Right atrium auricular region (tissue), 2 donors: ENCODE measurements around the gene RBP3. TPM values are rescaled to one million over a fixed set of nuclear protein-coding genes. Genes with fewer than 3 reads are reported as not detected.

Experiments used
- DNase-seq: peaks from one replicate; pipeline ENCODE4 v3.0.0-alpha.2; 2019; ENCODE audit warnings: low spot score
- H3K27ac ChIP-seq, 2 donors: fragments of 200-600 bp; sonication (generic); 1 replicate in 1 of 2; 2 replicates in 1 of 2; pipeline ENCODE4 v1.5.1; 2016 to 2019
- H3K27me3 ChIP-seq, 2 donors: fragments of 200-600 bp; sonication (generic); one replicate each; pipeline versions ENCODE4 v1.5.1 to v1.6.0; 2017 to 2019
- H3K36me3 ChIP-seq: fragments of 200-600 bp; sonication (generic); one replicate; pipeline ENCODE4 v1.5.1; 2016
- H3K4me1 ChIP-seq, 2 donors: fragments of 200-600 bp; sonication (generic); one replicate each; pipeline versions ENCODE4 v1.5.1 to v1.6.0; 2017 to 2019
- H3K4me3 ChIP-seq, 2 donors: fragments of 200-600 bp; sonication (generic); 1 replicate in 1 of 2; 2 replicates in 1 of 2; pipeline ENCODE4 v1.5.1; 2017 to 2019; ENCODE audit warnings: mild to moderate bottlenecking in 1 of 2, moderate library complexity in 1 of 2
- H3K9me3 ChIP-seq, 2 donors: fragments of 200-600 bp; sonication (generic); one replicate each; pipeline ENCODE4 v1.5.1; 2019
- CTCF ChIP-seq, 2 donors: fragments of 200-600 bp; sonication (generic); IDR thresholded peaks; one replicate each; pipeline ENCODE4 v1.5.1; 2019; ENCODE audit warnings: antibody characterized with exemption in 2 of 2
- total RNA-seq, 2 donors: library from RNA; depleted of rRNA; stranded (reverse); fragments of >200 nt; gene quantifications; one replicate each; pipeline ENCODE4 v1.1.0, GENCODE V29; 2016

RBP3 gene
- total RNA-seq, 2 donors from 2014 or later = not detected

GRCh38 chr10:47353351-47353750, 5.2 kb downstream of the RBP3 start:
- Histone ChIP-seq H3K4me1 (no peaks in the 10 kb centered on the region), H3K9me3 (no peaks in the 10 kb centered on the region), H3K27me3 (no peaks in the 10 kb centered on the region), H3K4me3 (no peak overlapping the region), H3K27ac (no peak overlapping the region), H3K36me3 (no peaks in the 10 kb centered on the region)
- DNase-seq = no peak
- TF ChIP-seq CTCF (IDR thresholded peaks at IDR 0.05) = no peak

GRCh38 chr10:47354165-47354564, 6.0 kb downstream of the RBP3 start:
- no peaks in the 10 kb centered on the region for H3K9me3 ChIP-seq
- H3K4me3 ChIP-seq = no peak overlapping the region
- no peaks in the 10 kb centered on the region for H3K36me3 ChIP-seq
- DNase-seq = no peak
- H3K4me1 ChIP-seq = no peaks in the 10 kb centered on the region
- no peaks in the 10 kb centered on the region for H3K27me3 ChIP-seq
- no peak for TF ChIP-seq CTCF (IDR thresholded peaks at IDR 0.05)
- H3K27ac ChIP-seq = no peak overlapping the region

- TF ChIP-seq CTCF (IDR thresholded peaks at IDR 0.05) = no peak
- H3K9me3 ChIP-seq = no peaks in the 10 kb centered on the region
- H3K27ac ChIP-seq = no peak overlapping the region
- no peaks in the 10 kb centered on the region for H3K4me1 ChIP-seq
- no peak for DNase-seq
- no peaks in the 10 kb centered on the region for H3K36me3 ChIP-seq
- H3K27me3 ChIP-seq = no peaks in the 10 kb centered on the region
- H3K4me3 ChIP-seq = no peak overlapping the region
These were observed 6.7 kb downstream of the RBP3 start for GRCh38 chr10:47354900-47355299.

GRCh38 chr10:47356708-47357107, 8.5 kb downstream of the RBP3 start:
- H3K27me3 ChIP-seq = no peaks in the 10 kb centered on the region
- H3K27ac ChIP-seq = no peak overlapping the region
- no peak for DNase-seq
- peaks cover 0 to 7% of the 10 kb centered on the region in 2 donors for H3K4me1 ChIP-seq
- no peaks in the 10 kb centered on the region for H3K9me3 ChIP-seq
- no peak for TF ChIP-seq CTCF (IDR thresholded peaks at IDR 0.05)
- no peak overlapping the region for H3K4me3 ChIP-seq
- H3K36me3 ChIP-seq = no peaks in the 10 kb centered on the region

- H3K27ac ChIP-seq = no peak overlapping the region
- H3K4me3 ChIP-seq = no peak overlapping the region
- H3K4me1 ChIP-seq = peaks cover 0 to 7% of the 10 kb centered on the region in 2 donors
- H3K27me3 ChIP-seq = no peaks in the 10 kb centered on the region
- H3K36me3 ChIP-seq = no peaks in the 10 kb centered on the region
- no peak for TF ChIP-seq CTCF (IDR thresholded peaks at IDR 0.05)
- H3K9me3 ChIP-seq = no peaks in the 10 kb centered on the region
- no peak for DNase-seq
These were observed 9.0 kb downstream of the RBP3 start for GRCh38 chr10:47357131-47357582.

GRCh38 chr10:47357911-47358310, 9.7 kb downstream of the RBP3 start:
- Histone ChIP-seq H3K9me3 (no peaks in the 10 kb centered on the region), H3K36me3 (no peaks in the 10 kb centered on the region), H3K4me3 (no peak overlapping the region), H3K27me3 (no peaks in the 10 kb centered on the region), H3K27ac (no peak overlapping the region), H3K4me1 (peaks cover 0 to 7% of the 10 kb centered on the region in 2 donors)
- no peak for DNase-seq
- TF ChIP-seq CTCF (IDR thresholded peaks at IDR 0.05) = no peak
